HG02852 (cell line): Measurements from ENCODE around the gene KRT74.

ENCODE experiments used
- ATAC-seq: cut with Tn5 transposase; IDR thresholded peaks from one replicate; pipeline ENCODE4 v1.9.1; 2021; ENCODE audit warnings: mild to moderate bottlenecking, moderate library complexity; ENCODE audit not compliant: unreplicated experiment

Gene KRT74

GRCh38 chr12:52573743-52574142 is at the start of gene KRT74:
TSS of gene KRT74 (minus strand) at chr12:52573843. CDS start at chr12:52573777, 66 bp downstream.
- no peak for ATAC-seq

GRCh38 chr12:52622349-52622748 is 48.7 kb upstream of the KRT74 start:
- no peak for ATAC-seq

- ATAC-seq, result no peak
Measured at GRCh38 chr12:52618866-52619265, 45.2 kb upstream of the KRT74 start.

- no peak for ATAC-seq
Measured at GRCh38 chr12:52618216-52618615, 44.6 kb upstream of the KRT74 start, which contains the start of gene KRT73. TSS of gene KRT73 (minus strand) at chr12:52618559. CDS start at chr12:52618524, 35 bp downstream.

DNA sequence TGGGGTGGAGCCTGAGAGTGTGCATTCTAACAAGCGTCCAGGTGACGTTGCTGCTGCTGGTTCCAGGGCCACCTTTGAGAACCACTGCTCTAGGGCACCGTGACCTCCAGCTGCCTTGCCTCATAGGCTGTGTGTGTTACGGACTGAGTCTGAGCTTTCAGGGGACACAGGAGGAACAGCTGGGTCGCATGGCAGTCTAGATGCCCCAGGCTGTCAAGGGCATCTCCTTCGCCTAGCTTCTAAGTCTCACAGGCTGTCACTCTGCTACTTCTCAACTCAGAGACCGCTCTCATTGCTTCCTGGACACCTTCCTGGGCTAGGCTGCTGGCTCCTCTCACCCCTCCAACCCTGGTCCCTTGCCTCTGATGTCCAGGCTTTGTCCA is 43.8 kb upstream of the KRT74 start:
- ATAC-seq, result no peak

DNA sequence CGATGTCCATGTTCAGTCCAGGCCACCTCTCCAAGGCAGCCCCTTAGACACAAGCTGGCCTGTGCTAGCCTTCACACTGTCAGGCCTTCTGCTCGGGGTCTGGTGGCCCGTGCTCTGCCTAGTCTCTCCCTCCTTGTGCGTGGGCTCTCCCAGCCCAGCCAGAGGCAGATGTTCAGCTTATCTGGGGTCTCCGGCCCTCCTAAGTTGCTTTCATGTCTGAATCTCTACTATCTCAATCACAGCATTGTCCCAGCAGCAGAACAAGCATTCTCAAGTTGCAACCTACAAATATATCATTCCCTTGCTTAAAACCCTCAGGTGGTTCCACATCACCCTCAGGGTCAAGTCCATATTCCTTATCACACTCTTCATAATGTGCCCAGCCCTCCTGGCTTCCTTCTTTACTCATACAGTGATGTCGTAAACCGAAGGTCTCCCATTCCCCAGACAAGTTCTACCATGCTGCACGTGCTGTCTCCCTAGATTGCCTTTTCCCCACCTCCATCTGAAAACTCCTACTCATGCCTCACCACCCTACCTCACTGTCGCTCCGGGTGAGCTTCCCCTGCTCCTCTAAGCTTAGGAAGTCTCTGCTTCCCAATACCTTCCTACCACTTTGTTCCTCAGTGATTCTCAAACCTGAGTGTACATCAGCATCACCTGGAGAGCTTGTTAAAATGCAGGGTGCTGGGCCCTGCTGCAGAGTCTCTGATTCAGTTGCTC is 43.2 kb upstream of the KRT74 start:
- no peak for ATAC-seq

GRCh38 chr12:52615912-52616311 is 42.3 kb upstream of the KRT74 start:
- no peak for ATAC-seq

GRCh38 chr12:52615208-52615868 is 41.7 kb upstream of the KRT74 start:
- ATAC-seq, result no peak

DNA sequence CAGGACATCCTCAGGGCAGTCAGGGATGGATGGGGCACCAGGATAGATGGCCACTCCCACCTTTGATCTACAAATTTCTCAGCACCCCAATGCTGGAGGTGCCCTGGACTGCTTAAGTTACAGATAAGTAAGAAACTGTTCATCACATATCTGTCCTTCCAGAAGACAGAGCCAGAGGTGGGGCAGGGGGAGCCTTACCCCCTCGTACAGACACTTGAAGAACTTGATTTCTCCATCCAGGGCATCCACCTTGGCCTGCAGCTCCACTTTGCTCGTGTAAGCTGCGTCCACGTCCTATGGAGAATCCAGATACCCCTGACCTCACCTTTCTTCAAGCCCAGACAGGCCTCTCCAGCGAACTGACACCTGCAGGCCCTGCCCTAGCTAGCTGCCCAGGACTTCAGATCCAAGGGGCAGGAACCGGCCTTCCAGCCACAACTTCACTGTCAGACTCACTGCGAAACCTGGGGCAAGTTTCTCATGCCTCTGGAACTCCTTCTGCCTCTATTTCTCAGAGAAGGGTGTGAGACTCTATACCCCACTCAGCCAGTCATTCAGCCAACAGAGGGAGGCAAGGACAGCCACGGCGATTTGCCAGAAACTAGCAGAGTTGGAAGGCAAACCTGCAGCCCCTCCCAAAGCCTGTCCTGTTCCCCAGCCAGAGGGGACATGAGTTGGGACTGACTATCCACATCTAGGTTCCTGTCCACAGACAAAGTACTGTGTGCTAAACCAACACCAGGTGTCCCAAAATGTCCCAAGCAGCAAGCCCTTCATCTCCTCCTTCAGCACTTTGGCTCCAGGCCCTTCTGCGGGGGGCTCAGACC is 41.0 kb upstream of the KRT74 start:
- no peak for ATAC-seq

- no peak for ATAC-seq
Measured at GRCh38 chr12:52613384-52614030, 39.9 kb upstream of the KRT74 start.

DNA sequence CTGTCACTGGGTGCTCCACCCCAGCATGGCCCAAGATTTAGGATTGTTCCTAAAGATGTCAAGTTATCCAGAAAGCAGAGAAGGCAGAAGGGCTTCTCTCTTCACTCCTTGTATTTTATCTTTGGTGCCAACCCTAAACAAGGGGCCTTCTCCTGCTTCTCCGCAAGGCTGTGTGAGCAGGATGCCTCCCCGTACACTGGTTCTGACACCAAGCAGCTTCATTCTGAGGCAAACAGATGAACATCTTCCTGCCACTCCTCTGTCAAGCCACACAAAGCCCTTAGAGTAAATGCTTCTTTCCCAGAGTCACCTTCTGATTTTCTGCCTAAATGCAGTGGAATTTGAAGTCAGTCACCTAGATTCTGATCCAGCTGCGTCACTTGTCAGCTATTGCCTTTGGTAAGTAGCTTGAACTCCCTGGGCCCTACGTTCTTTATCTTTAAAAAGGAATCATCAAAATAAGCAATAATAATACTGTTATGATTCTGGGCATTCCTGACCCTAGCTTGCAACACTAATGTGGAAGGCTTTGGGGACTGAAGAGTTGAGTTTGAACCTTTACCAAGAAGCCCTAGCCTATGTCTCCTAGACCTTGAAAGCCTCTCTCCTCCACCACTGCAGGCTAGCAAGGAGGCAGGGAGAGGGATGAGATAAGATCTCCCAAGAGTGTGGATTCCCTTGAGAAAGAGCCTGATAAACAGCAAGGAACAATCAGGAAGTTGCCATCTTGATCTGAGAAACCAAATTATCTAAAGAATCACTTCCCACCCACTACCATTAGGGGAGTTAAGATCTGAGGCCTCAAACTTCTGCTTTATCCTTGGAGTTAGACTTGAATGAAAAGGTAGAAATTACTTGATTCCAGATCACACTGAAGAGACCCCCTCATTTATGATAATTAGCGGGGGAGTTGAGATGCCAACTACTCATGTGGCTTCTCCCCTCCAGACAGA is 39.1 kb upstream of the KRT74 start:
- ATAC-seq, result no peak

DNA sequence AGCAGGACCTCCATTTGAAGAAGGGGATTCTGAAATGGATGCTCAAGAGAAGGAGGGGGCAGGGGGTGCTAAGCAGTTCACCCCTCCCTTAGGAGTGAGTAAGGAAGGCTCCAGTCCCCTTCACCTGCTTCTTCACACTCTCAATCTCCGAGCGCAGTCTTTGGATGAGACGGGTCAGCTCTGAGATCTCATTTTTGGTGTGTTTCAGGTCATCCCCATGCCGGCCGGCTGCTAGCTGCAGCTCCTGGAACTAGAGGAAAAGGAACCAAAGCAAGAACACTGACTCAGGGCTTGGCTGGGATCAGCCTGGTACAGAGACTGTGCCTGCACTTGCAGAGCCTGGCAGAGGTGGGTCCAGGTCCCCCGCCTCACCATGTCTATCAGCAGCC is 37.4 kb upstream of the KRT74 start:
- no peak for ATAC-seq

DNA sequence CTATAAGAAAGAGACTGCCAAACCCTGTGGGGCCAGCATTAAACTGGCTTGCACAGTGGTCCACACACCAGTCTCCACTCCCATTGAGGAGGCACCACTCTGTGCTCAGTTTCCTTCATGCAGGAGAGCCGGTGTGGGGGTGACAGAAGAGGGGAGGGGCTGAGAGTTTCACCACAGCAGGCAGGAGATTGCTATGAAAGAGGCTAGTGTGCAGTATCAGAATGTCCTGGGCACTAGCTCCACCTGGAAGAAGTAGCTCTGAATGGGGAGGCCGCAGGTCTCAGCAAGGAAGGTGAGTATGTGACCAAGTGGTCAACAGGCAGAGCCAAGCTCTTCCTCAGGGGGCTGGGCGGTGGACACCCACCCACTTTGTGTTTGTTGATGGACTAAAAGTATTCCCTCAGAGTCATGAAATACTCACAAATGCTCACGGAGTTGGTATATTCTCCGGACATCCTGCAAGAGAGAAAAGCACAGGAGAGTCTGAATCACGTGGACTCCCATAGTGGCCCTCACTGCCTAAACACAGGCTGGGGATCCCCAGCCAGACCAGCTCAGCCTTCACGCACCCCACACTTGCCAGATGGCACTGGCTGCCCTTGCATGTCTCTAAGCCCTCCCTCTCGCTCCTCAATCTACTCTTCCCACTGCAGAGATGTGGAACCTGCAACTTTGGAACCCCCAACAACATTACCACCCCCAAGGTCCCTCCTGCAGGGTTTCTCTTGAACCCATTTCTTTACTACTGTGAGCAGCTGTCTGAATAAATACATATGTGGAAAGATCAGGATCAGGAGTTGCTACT is 35.4 kb upstream of the KRT74 start:
- no peak for ATAC-seq

DNA sequence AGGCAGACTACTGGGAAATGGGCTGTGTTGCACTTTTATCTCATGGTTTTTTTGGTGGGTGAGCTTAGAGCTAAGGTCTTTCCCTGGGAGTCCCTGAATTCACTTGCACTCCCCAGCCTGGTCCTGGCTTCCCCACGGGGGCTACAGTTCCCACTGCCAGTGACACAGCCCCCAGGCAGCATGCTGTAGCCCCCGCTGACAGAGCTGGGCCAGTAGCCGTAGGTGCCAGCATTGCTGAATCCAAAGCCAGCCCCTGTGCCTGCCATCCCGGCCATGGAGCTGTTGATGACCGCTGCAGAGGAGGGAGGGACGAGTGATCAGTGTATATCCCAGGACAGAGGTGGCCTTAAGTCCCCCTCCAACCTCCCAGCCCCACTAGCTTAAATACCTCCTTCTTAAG is 34.5 kb upstream of the KRT74 start:
- ATAC-seq, result no peak

DNA sequence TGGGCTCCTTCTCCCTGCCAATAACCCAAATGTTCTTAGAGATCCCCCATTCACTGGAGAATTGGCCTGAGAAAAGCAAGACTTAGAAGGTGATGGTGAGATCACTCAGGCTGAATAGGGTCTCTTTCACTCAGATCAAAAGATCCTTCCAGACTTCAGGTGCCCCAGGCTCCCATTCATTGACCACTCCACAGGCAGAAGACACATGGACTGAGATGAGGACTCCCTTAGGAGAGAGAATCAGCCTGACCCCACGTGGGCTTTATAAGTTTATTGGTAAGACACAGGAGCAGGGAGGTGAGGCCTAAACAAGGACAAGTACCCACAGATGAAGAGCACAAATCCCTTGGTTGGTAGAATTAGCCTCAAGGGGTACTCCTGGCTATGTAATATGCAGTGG is 33.7 kb upstream of the KRT74 start:
- ATAC-seq, result no peak

DNA sequence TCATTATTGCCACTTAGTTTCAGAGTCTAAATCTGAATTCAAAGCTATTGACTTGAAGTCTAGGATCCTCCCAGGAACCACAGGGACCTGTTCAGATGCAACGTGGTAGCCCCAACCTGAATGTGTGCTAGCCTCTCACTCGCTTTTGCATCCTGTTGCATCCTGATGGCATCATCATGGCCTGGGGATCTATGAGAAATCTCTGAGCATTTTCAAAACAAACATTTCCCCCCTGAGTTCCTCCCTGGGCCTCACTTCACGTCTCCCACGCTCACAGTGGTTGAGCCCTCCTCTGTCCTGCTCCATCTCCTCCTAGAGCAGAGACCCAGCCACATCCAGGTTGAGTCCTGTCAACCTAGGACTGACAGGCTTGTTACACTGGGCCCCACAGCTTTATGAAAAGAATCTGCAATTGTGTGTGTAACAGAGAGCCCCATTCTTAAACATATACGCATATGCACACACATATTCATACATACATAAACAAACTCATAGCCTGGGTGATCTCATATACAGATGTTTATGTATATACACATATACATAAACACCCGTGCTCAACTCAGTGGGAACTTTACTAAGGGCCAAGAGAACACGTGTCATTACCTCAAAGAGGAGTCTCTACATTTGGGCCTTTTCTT is 33.1 kb upstream of the KRT74 start:
- ATAC-seq, result no peak

DNA sequence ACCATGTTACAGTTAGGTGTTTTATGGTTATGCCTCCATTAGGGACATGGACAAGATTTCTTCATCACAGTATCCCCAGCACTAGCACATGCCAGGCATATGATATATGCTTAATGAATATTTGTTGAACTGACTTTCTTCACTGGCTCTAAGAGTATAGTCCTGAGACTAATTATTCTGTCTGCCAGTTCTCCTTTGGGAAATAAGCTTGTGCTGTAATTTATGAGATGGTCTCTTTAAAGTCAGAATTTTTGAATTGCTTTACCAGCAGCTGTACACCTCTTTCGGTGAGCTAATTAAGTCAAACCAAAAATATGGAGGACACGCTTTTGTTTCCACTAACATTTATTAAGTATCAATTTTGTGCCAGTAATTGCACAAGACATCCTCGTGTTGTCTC is 32.5 kb upstream of the KRT74 start:
- no peak for ATAC-seq

- ATAC-seq, result no peak
Measured at GRCh38 chr12:52605542-52605941, 31.9 kb upstream of the KRT74 start.

GRCh38 chr12:52604859-52605258 is 31.2 kb upstream of the KRT74 start:
- ATAC-seq, result no peak
